HUES48 (cell line): ENCODE results near the gene SMCO4.

Experiments used
- H3K27ac ChIP-seq: one replicate; pipeline ENCODE4 v1.7.0; 2013; ENCODE audit warnings: low read depth, low read length, inconsistent platforms
- H3K27me3 ChIP-seq: 2 replicates; pipeline ENCODE4 v1.6.1; 2013; ENCODE audit warnings: mild to moderate bottlenecking, low read length; ENCODE audit not compliant: control insufficient read depth, insufficient read depth
- H3K36me3 ChIP-seq: 2 replicates; pipeline ENCODE4 v1.6.1; 2013; ENCODE audit warnings: low read length; ENCODE audit not compliant: control insufficient read depth, insufficient read depth
- H3K4me1 ChIP-seq: 2 replicates; pipeline ENCODE4 v1.6.1; 2013; ENCODE audit warnings: mild to moderate bottlenecking, low read length; ENCODE audit not compliant: control insufficient read depth, insufficient read depth
- H3K4me3 ChIP-seq: 2 replicates; pipeline ENCODE4 v1.5.1; 2013; ENCODE audit warnings: mild to moderate bottlenecking, low read depth, low read length
- H3K9ac ChIP-seq: 2 replicates; pipeline ENCODE4 v1.6.1; 2013; ENCODE audit warnings: mild to moderate bottlenecking, low read depth, low read length, moderate library complexity
- H3K9me3 ChIP-seq: 2 replicates; pipeline ENCODE4 v1.6.1; 2013; ENCODE audit warnings: low read length; ENCODE audit not compliant: control insufficient read depth, insufficient read depth

SMCO4 gene

GRCh38 chr11:93528757-93529645 is 14.2 kb downstream of the SMCO4 start:
- Histone ChIP-seq H3K36me3 (no peaks in the 10 kb centered on the region), H3K27me3 (no peaks in the 10 kb centered on the region), H3K9ac (no peak overlapping the region), H3K27ac (no peak overlapping the region), H3K9me3 (no peaks in the 10 kb centered on the region), H3K4me3 (no peak overlapping the region), H3K4me1 (peaks cover 22% of the 10 kb centered on the region; the same call in 1 of the 2 replicates)

- no peak overlapping the region for H3K9ac ChIP-seq
- no peaks in the 10 kb centered on the region for H3K36me3 ChIP-seq
- no peaks in the 10 kb centered on the region for H3K9me3 ChIP-seq
- no peak overlapping the region for H3K27ac ChIP-seq
- H3K4me3 ChIP-seq, result no peak overlapping the region
- H3K4me1 ChIP-seq, result peaks cover 24% of the 10 kb centered on the region; the same call in 1 of the 2 replicates
- no peaks in the 10 kb centered on the region for H3K27me3 ChIP-seq
Observed at GRCh38 chr11:93528252-93528651, 14.9 kb downstream of the SMCO4 start.

- H3K4me1 ChIP-seq, result peaks cover 28% of the 10 kb centered on the region
- H3K9me3 ChIP-seq, result no peaks in the 10 kb centered on the region
- no peak overlapping the region for H3K9ac ChIP-seq
- H3K27me3 ChIP-seq, result no peaks in the 10 kb centered on the region
- no peak overlapping the region for H3K27ac ChIP-seq
- H3K4me3 ChIP-seq, result no peak overlapping the region
- no peaks in the 10 kb centered on the region for H3K36me3 ChIP-seq
Observed at GRCh38 chr11:93526641-93527583, 16.3 kb downstream of the SMCO4 start.

- Histone ChIP-seq H3K4me1 (peaks cover 28% of the 10 kb centered on the region), H3K36me3 (no peaks in the 10 kb centered on the region), H3K4me3 (no peak overlapping the region), H3K27ac (no peak overlapping the region), H3K9me3 (no peaks in the 10 kb centered on the region), H3K27me3 (no peaks in the 10 kb centered on the region), H3K9ac (no peak overlapping the region)
Observed at GRCh38 chr11:93526346-93526633, 16.9 kb downstream of the SMCO4 start.

- H3K4me1 ChIP-seq, result peaks cover 28% of the 10 kb centered on the region
- no peak overlapping the region for H3K27ac ChIP-seq
- H3K9me3 ChIP-seq, result no peaks in the 10 kb centered on the region
Observed at GRCh38 chr11:93525601-93526345, 17.4 kb downstream of the SMCO4 start.

GRCh38 chr11:93524858-93525257 is 18.3 kb downstream of the SMCO4 start:
- no peak overlapping the region for H3K4me3 ChIP-seq
- no peaks in the 10 kb centered on the region for H3K9me3 ChIP-seq
- H3K4me1 ChIP-seq, result peaks cover 28% of the 10 kb centered on the region
- no peaks in the 10 kb centered on the region for H3K36me3 ChIP-seq
- H3K9ac ChIP-seq, result no peak overlapping the region
- H3K27me3 ChIP-seq, result no peaks in the 10 kb centered on the region
- H3K27ac ChIP-seq, result no peak overlapping the region

More at GRCh38 chr11:93525601-93526345, 17.4 kb downstream of the SMCO4 start:
- Histone ChIP-seq H3K4me3 (no peak overlapping the region), H3K27me3 (no peaks in the 10 kb centered on the region), H3K36me3 (no peaks in the 10 kb centered on the region), H3K9ac (no peak overlapping the region)

- no peak overlapping the region for H3K4me3 ChIP-seq
- no peak overlapping the region for H3K9ac ChIP-seq
- H3K27me3 ChIP-seq, result no peaks in the 10 kb centered on the region
- H3K36me3 ChIP-seq, result no peaks in the 10 kb centered on the region
- H3K27ac ChIP-seq, result no peak overlapping the region
- H3K9me3 ChIP-seq, result no peaks in the 10 kb centered on the region
- peaks cover 25% of the 10 kb centered on the region for H3K4me1 ChIP-seq
Observed at GRCh38 chr11:93524173-93524536, 19.0 kb downstream of the SMCO4 start.

GRCh38 chr11:93520726-93521509 is 22.3 kb downstream of the SMCO4 start:
- H3K4me1 ChIP-seq, result peaks cover 33% of the 10 kb centered on the region

GRCh38 chr11:93519179-93519578 is 24.0 kb downstream of the SMCO4 start:
- Histone ChIP-seq H3K27me3 (no peaks in the 10 kb centered on the region), H3K9ac (no peak overlapping the region), H3K27ac (no peak overlapping the region), H3K4me3 (no peak overlapping the region), H3K36me3 (0 out of 2 replicates have a peak, but pooled peaks cover 2% of the 10 kb centered on the region), H3K9me3 (no peaks in the 10 kb centered on the region), H3K4me1 (peaks cover 30% of the 10 kb centered on the region)

More at GRCh38 chr11:93520726-93521509, 22.3 kb downstream of the SMCO4 start:
- H3K27me3 ChIP-seq, result no peaks in the 10 kb centered on the region
- H3K27ac ChIP-seq, result no peak overlapping the region
- H3K36me3 ChIP-seq, result 0 out of 2 replicates have a peak, but pooled peaks cover 2% of the 10 kb centered on the region
- H3K4me3 ChIP-seq, result no peak overlapping the region
- H3K9ac ChIP-seq, result no peak overlapping the region
- H3K9me3 ChIP-seq, result no peaks in the 10 kb centered on the region

GRCh38 chr11:93518081-93518480 is 25.1 kb downstream of the SMCO4 start:
- H3K27ac ChIP-seq, result no peak overlapping the region
- no peak overlapping the region for H3K4me3 ChIP-seq
- H3K27me3 ChIP-seq, result no peaks in the 10 kb centered on the region
- 0 out of 2 replicates have a peak, but pooled peaks cover 2% of the 10 kb centered on the region for H3K36me3 ChIP-seq
- peaks cover 27% of the 10 kb centered on the region for H3K4me1 ChIP-seq
- H3K9me3 ChIP-seq, result no peaks in the 10 kb centered on the region
- no peak overlapping the region for H3K9ac ChIP-seq
